Liver (tissue), 9 donors: Measurements from ENCODE around the gene LHFPL3. TPM values are rescaled to one million over a fixed set of nuclear protein-coding genes. Genes with fewer than 3 reads are reported as not detected.

ENCODE experiments used
- DNase-seq: peaks from one replicate; pipeline ENCODE4 v3.0.0-alpha.2; 2017; ENCODE audit warnings: low spot score
- H3K27ac ChIP-seq, 2 donors: one replicate each; pipeline ENCODE4 v1.7.0; 2013; ENCODE audit warnings: inconsistent platforms in 2 of 2, low read length in 2 of 2, control low read depth in 1 of 2, low read depth in 1 of 2, mild to moderate bottlenecking in 1 of 2
- H3K27me3 ChIP-seq, 4 donors: one replicate each; pipeline versions ENCODE4 v1.6.1 to v1.7.0; 2013; ENCODE audit warnings: low read length in 3 of 4, inconsistent platforms in 1 of 4, mild to moderate bottlenecking in 1 of 4, moderate library complexity in 1 of 4; ENCODE audit not compliant: control insufficient read depth in 4 of 4, insufficient read depth in 4 of 4
- H3K36me3 ChIP-seq, 4 donors: one replicate each; pipeline versions ENCODE4 v1.6.1 to v1.7.0; 2013; ENCODE audit warnings: low read length in 3 of 4, mild to moderate bottlenecking in 3 of 4, low read depth in 1 of 4, moderate library complexity in 1 of 4; ENCODE audit not compliant: control insufficient read depth in 4 of 4, insufficient read depth in 3 of 4
- H3K4me1 ChIP-seq, 4 donors: one replicate each; pipeline versions ENCODE4 v1.6.1 to v1.7.0; 2013; ENCODE audit warnings: low read length in 3 of 4, mild to moderate bottlenecking in 3 of 4, moderate library complexity in 1 of 4; ENCODE audit not compliant: control insufficient read depth in 4 of 4, insufficient read depth in 4 of 4
- H3K4me3 ChIP-seq, 3 donors: one replicate each; pipeline versions ENCODE4 v1.6.1 to v1.7.0; 2013; ENCODE audit warnings: low read length in 3 of 3, control low read depth in 1 of 3, low read depth in 1 of 3, mild to moderate bottlenecking in 1 of 3
- H3K9ac ChIP-seq, 2 donors: one replicate each; pipeline ENCODE4 v1.7.0; 2013; ENCODE audit warnings: low read length in 2 of 2, mild to moderate bottlenecking in 2 of 2, moderate library complexity in 2 of 2, control low read depth in 1 of 2, low read depth in 1 of 2
- H3K9me3 ChIP-seq, 4 donors: one replicate each; pipeline versions ENCODE4 v1.6.1 to v1.7.0; 2013; ENCODE audit warnings: low read length in 3 of 4; ENCODE audit not compliant: control insufficient read depth in 4 of 4
- EGR1 ChIP-seq, 2 donors: IDR thresholded peaks; 2 replicates each; pipeline ENCODE4 v1.6.1; 2016 to 2018; ENCODE audit warnings: antibody characterized with exemption in 2 of 2, low read depth in 2 of 2
- FOXA1 ChIP-seq: IDR thresholded peaks from 2 replicates; pipeline ENCODE4 v1.6.1; 2016; ENCODE audit warnings: antibody characterized with exemption
- FOXA2 ChIP-seq: IDR thresholded peaks from 2 replicates; pipeline ENCODE4 v1.6.1; 2016; ENCODE audit warnings: antibody characterized with exemption
- GABPA ChIP-seq, 2 donors: IDR thresholded peaks in 1 of 2; conservative IDR thresholded peaks in 1 of 2; 2 replicates each; pipeline ENCODE4 v1.6.1; 2016; ENCODE audit warnings: antibody characterized with exemption in 2 of 2, mild to moderate bottlenecking in 1 of 2, moderate library complexity in 1 of 2
- HNF4A ChIP-seq, 2 donors: conservative IDR thresholded peaks; 2 replicates each; pipeline ENCODE4 v1.6.1; 2016; ENCODE audit warnings: antibody characterized with exemption in 2 of 2, mild to moderate bottlenecking in 2 of 2
- HNF4G ChIP-seq: IDR thresholded peaks from 2 replicates; pipeline ENCODE4 v1.6.1; 2016; ENCODE audit warnings: antibody characterized with exemption
- JUND ChIP-seq, 2 donors: IDR thresholded peaks; 2 replicates each; pipeline ENCODE4 v1.6.1; 2016; ENCODE audit warnings: antibody characterized with exemption in 2 of 2
- NR2F2 ChIP-seq: IDR thresholded peaks from 2 replicates; pipeline ENCODE4 v1.6.1; 2016; ENCODE audit warnings: antibody characterized with exemption
- RAD21 ChIP-seq, 2 donors: IDR thresholded peaks; 2 replicates each; pipeline ENCODE4 v1.6.1; 2016; ENCODE audit warnings: antibody characterized with exemption in 2 of 2, mild to moderate bottlenecking in 2 of 2
- RXRA ChIP-seq, 2 donors: IDR thresholded peaks; 2 replicates each; pipeline ENCODE4 v1.6.1; 2017 to 2018; ENCODE audit warnings: antibody characterized with exemption in 2 of 2, mild to moderate bottlenecking in 1 of 2
- SP1 ChIP-seq: IDR thresholded peaks from 2 replicates; pipeline ENCODE4 v1.6.1; 2018; ENCODE audit warnings: antibody characterized with exemption, mild to moderate bottlenecking
- TAF1 ChIP-seq: conservative IDR thresholded peaks from 2 replicates; pipeline ENCODE4 v1.6.1; 2016; ENCODE audit warnings: antibody characterized with exemption, mild to moderate bottlenecking
- YY1 ChIP-seq: IDR thresholded peaks from 2 replicates; pipeline ENCODE4 v1.6.1; 2016; ENCODE audit warnings: antibody characterized with exemption, mild to moderate bottlenecking
- WGBS: extraction: QIAGEN DNeasy Blood & Tissue Kit; methylation state at CpG from one replicate; pipeline ENCODE4 v1.1.7; 2013; 5-methylcytosine and 5-hydroxymethylcytosine counted together
- polyA plus RNA-seq, 2 donors: library from polyadenylated mRNA; stranded (reverse) in 1 of 2; unstranded in 1 of 2; fragments of 200-250 nt in 1 of 2; fragments of >200 nt in 1 of 2; fragmentation: Nextera tagmentation in 1 of 2; extraction: Ambion mirVana in 1 of 2; gene quantifications; one replicate each; pipeline versions ENCODE4 v1.2.1 to v1.2.3, GENCODE V29; 2013 to 2015
- total RNA-seq, 2 donors: library from RNA; depleted of rRNA; stranded (reverse); fragments of >200 nt; gene quantifications; one replicate each; pipeline ENCODE4 v1.2.3, GENCODE V29; 2014
- TF ChIP-seq, protein P1 (sequence below): IDR thresholded peaks from 2 replicates; pipeline ENCODE4 v1.6.1; 2016; ENCODE audit warnings: antibody characterized with exemption
- TF ChIP-seq, protein P2 (sequence below): fragments of 150-350 bp; IDR thresholded peaks from 2 replicates; pipeline ENCODE4 v1.5.1; 2017; ENCODE audit warnings: improper control_type of control experiment, low read depth, low read length; ENCODE audit not compliant: missing input control
- TF ChIP-seq, protein P3 (sequence below): IDR thresholded peaks from 2 replicates; pipeline ENCODE4 v1.6.1; 2016; ENCODE audit warnings: antibody characterized with exemption
- TF ChIP-seq, protein P4 (sequence below): IDR thresholded peaks from 2 replicates; pipeline ENCODE4 v1.6.1; 2016; ENCODE audit warnings: antibody characterized with exemption
- TF ChIP-seq, protein P5 (sequence below): IDR thresholded peaks from 2 replicates; pipeline ENCODE4 v1.6.1; 2016; ENCODE audit warnings: antibody characterized with exemption, mild to moderate bottlenecking
- donor health status: healthy.
- donor health status: healthy.
- donor health status: healthy.
- donor health status: healthy.
- donor health status: healthy.

LHFPL3 gene
- total and polyA plus RNA-seq, 4 donors, result not detected

GRCh38 chr7:104950006-104950405 is 621.6 kb downstream of the LHFPL3 start:
- H3K36me3 ChIP-seq, result no peaks in the 10 kb centered on the region
- H3K27ac ChIP-seq, result no peak overlapping the region
- H3K4me3 ChIP-seq, result no peak overlapping the region
- WGBS, result 85% methylated on average over 5 of the region's 5 CpGs
- no peak for TF ChIP-seq GABPA (IDR thresholded peaks at IDR 0.05 in 1 of 2, conservative IDR thresholded peaks at IDR 0.05 in 1 of 2)
- TF ChIP-seq, protein P1, sequence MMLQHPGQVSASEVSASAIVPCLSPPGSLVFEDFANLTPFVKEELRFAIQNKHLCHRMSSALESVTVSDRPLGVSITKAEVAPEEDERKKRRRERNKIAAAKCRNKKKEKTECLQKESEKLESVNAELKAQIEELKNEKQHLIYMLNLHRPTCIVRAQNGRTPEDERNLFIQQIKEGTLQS, result no peak
- TF ChIP-seq JUND (IDR thresholded peaks at IDR 0.05), result no peak
- TF ChIP-seq, protein P2, sequence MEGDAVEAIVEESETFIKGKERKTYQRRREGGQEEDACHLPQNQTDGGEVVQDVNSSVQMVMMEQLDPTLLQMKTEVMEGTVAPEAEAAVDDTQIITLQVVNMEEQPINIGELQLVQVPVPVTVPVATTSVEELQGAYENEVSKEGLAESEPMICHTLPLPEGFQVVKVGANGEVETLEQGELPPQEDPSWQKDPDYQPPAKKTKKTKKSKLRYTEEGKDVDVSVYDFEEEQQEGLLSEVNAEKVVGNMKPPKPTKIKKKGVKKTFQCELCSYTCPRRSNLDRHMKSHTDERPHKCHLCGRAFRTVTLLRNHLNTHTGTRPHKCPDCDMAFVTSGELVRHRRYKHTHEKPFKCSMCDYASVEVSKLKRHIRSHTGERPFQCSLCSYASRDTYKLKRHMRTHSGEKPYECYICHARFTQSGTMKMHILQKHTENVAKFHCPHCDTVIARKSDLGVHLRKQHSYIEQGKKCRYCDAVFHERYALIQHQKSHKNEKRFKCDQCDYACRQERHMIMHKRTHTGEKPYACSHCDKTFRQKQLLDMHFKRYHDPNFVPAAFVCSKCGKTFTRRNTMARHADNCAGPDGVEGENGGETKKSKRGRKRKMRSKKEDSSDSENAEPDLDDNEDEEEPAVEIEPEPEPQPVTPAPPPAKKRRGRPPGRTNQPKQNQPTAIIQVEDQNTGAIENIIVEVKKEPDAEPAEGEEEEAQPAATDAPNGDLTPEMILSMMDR, result no peak
- TF ChIP-seq RAD21 (IDR thresholded peaks at IDR 0.05), result no peak
- no peak for TF ChIP-seq FOXA1
- no peak for TF ChIP-seq HNF4G
- TF ChIP-seq, protein P3, sequence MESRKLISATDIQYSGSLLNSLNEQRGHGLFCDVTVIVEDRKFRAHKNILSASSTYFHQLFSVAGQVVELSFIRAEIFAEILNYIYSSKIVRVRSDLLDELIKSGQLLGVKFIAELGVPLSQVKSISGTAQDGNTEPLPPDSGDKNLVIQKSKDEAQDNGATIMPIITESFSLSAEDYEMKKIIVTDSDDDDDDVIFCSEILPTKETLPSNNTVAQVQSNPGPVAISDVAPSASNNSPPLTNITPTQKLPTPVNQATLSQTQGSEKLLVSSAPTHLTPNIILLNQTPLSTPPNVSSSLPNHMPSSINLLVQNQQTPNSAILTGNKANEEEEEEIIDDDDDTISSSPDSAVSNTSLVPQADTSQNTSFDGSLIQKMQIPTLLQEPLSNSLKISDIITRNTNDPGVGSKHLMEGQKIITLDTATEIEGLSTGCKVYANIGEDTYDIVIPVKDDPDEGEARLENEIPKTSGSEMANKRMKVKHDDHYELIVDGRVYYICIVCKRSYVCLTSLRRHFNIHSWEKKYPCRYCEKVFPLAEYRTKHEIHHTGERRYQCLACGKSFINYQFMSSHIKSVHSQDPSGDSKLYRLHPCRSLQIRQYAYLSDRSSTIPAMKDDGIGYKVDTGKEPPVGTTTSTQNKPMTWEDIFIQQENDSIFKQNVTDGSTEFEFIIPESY, result no peak
- TF ChIP-seq NR2F2, result no peak
- no peak for TF ChIP-seq RXRA (IDR thresholded peaks at IDR 0.05)
- no peak for TF ChIP-seq EGR1 (IDR thresholded peaks at IDR 0.05; ENCODE audit: low read depth in 2 of 2)
- TF ChIP-seq SP1, result no peak
- TF ChIP-seq TAF1, result no peak
- TF ChIP-seq, protein P4, sequence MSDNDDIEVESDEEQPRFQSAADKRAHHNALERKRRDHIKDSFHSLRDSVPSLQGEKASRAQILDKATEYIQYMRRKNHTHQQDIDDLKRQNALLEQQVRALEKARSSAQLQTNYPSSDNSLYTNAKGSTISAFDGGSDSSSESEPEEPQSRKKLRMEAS, result no peak
- TF ChIP-seq, protein P5, sequence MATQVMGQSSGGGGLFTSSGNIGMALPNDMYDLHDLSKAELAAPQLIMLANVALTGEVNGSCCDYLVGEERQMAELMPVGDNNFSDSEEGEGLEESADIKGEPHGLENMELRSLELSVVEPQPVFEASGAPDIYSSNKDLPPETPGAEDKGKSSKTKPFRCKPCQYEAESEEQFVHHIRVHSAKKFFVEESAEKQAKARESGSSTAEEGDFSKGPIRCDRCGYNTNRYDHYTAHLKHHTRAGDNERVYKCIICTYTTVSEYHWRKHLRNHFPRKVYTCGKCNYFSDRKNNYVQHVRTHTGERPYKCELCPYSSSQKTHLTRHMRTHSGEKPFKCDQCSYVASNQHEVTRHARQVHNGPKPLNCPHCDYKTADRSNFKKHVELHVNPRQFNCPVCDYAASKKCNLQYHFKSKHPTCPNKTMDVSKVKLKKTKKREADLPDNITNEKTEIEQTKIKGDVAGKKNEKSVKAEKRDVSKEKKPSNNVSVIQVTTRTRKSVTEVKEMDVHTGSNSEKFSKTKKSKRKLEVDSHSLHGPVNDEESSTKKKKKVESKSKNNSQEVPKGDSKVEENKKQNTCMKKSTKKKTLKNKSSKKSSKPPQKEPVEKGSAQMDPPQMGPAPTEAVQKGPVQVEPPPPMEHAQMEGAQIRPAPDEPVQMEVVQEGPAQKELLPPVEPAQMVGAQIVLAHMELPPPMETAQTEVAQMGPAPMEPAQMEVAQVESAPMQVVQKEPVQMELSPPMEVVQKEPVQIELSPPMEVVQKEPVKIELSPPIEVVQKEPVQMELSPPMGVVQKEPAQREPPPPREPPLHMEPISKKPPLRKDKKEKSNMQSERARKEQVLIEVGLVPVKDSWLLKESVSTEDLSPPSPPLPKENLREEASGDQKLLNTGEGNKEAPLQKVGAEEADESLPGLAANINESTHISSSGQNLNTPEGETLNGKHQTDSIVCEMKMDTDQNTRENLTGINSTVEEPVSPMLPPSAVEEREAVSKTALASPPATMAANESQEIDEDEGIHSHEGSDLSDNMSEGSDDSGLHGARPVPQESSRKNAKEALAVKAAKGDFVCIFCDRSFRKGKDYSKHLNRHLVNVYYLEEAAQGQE, result no peak
- no peak for TF ChIP-seq HNF4A (conservative IDR thresholded peaks at IDR 0.05)
- no peak for TF ChIP-seq YY1
- no peaks in the 10 kb centered on the region for H3K27me3 ChIP-seq
- no peaks in the 10 kb centered on the region for H3K4me1 ChIP-seq
- DNase-seq, result no peak
- no peaks in the 10 kb centered on the region for H3K9me3 ChIP-seq
- no peak overlapping the region for H3K9ac ChIP-seq

GRCh38 chr7:104950754-104951153 is 622.4 kb downstream of the LHFPL3 start:
- Histone ChIP-seq H3K4me1 (no peaks in the 10 kb centered on the region), H3K27ac (no peak overlapping the region), H3K9ac (no peak overlapping the region), H3K36me3 (no peaks in the 10 kb centered on the region), H3K9me3 (no peaks in the 10 kb centered on the region), H3K4me3 (no peak overlapping the region), H3K27me3 (no peaks in the 10 kb centered on the region)
- TF ChIP-seq JUND (IDR thresholded peaks at IDR 0.05), result no peak
- TF ChIP-seq EGR1 (IDR thresholded peaks at IDR 0.05; ENCODE audit: low read depth in 2 of 2), result no peak
- no peak for TF ChIP-seq YY1
- TF ChIP-seq NR2F2, result no peak
- TF ChIP-seq GABPA (IDR thresholded peaks at IDR 0.05 in 1 of 2, conservative IDR thresholded peaks at IDR 0.05 in 1 of 2), result no peak
- TF ChIP-seq, protein P1, result no peak
- no peak for TF ChIP-seq SP1
- TF ChIP-seq FOXA1, result no peak
- TF ChIP-seq, protein P5, result no peak
- TF ChIP-seq FOXA2, result no peak
- TF ChIP-seq, protein P4, result no peak
- TF ChIP-seq RXRA (IDR thresholded peaks at IDR 0.05), result no peak
- DNase-seq, result no peak
- WGBS, result 57% methylated on average over 2 of the region's 2 CpGs
